HG03103 (cell line): ENCODE data around the gene SYDE2.
"Not testable (repeated sequence)": the region's sequence is repeated elsewhere in the genome, so short reads cannot be mapped to it uniquely, and the experiment has no call there.

Experiments used
- ATAC-seq: cut with Tn5 transposase; IDR thresholded peaks from one replicate; pipeline ENCODE4 v1.9.1; 2021; ENCODE audit warnings: low read depth; ENCODE audit not compliant: unreplicated experiment

The SYDE2 gene

DNA sequence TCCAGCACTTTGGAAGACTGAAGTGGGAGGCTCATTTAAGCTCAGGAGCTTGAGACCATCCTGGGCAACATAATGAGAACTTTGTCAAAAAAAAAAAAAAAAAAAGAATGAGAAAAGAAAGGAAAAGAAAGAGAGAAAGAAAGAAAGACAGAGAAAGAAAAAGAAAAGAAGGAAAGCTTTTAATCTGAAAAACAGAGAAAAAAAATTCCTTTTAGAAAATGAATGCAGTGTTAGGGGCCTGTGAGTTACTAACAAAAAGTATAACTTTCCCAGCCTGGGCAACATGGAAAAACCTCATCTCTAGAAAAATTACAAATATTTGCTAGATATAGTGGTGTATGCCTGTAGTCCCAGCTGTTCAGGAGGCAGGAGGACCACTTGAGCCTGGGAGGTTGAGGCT is 15.9 kb upstream of the SYDE2 start:
- no peak for ATAC-seq

DNA sequence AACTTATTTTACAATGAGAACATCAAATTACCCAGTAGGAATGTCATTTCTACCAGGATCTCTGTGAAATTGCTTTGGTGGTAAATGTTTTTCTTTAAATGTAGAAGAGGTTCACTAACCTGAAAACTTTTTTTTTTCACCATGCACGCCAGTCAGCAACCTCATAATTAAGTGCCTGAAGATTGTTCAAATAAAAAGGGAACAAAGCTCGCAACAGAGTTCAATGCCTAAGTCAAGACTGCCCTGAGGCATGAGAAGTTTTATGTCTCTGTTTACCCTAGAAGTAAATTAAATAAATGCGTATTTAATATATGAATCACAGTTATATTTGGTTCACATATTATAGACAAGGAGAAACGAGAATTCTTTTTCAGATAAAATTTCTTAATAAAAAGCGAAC is 13.8 kb upstream of the SYDE2 start:
- no peak for ATAC-seq

DNA sequence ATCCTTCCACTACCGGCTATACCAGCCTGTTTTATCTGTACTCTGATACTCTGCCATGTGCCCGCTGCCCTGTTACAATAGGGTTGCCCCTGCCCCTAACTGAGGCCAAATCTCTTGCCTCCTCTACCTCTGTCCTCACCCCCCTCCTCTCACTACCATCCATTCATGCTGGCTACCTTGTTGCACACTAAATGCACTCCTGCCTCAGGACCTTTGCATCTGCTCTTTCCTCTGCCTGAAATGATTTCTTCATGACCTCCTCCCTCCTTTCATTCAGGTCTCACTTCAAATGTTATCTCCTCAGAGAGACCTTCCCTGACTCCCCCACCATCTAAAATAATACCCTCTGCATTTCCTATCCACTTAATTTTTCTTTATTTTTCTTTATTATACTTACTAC is 7.7 kb upstream of the SYDE2 start:
- ATAC-seq = no peak

DNA sequence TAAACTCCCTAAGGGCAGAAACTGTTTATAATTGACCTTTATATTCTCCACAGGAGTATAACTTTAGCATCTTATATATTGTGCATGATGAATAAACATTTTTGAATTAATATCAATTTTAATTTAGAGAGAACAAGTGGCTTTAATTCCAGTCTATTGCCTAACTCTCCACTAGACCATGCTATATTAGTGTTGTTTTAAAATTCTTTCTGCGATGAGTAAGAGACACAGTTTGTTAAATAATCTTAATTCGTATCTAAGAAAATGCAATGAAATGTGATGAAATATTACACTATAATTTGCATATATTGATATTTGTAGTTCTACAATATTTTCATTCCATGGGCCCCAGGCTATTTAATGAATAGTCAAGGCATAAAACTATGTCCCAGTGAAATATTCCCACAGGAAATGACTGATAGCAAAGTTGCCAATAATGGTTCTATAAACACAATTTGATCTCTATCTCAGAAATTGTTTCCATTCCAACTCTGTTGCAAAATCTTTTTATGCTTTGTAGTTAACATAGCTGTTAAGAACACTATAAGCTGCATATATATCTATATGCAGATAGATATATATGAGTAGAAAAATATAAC is 2.9 kb upstream of the SYDE2 start:
- ATAC-seq = no peak

DNA sequence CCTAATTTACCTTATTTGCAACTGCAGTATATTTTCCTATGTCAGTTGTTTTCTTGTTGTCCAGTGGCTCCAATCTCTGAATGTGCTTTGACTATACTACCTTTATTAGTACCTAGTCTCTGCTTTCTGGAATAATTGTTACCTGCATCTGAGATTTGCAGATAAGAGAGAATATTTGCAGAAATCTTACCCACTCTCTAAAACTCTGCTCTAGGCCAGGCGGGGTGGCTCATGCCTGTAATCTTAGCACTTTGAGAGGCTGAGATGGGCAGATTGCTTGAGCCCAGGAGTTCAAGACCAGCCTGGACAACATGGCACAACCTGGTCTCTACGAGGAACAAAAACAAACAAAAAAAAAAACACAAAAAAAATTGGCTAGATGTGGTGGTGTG is 2.0 kb upstream of the SYDE2 start:
- no peak for ATAC-seq

DNA sequence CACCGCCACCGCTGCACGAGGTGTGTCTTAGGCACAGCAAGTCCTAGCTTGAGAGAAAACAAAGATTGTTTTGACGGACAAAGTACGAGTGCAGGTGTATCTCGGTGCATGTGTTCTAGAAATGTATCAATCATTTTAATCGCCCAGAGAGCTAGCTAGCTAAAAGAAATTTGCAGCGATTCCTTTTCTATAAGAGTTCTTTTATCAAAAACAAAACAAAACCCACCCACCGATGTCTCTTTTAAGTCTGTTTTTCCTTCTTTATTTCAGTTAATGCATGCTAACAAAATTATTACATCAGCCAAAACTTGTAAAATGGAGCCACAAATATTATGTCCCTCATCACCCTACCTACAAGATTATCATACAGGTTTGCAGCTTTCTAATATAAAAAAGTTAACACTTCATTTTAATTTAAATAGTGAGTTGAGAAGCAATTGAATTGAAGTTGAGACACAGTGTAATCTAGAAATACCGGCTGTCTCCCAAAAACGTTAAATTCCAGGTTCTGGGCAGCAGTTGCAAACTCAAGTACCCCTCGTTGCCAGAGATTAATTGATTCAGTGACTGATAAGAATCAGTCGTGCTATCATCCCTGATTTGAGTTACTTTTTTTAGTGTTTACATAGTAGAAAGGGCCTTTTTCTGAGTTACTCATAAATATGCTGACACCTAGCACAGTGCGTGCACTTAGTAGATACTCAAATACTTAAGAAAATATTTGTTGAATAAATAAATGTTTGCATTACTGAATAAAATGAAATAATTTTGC is 1.5 kb upstream of the SYDE2 start:
- ATAC-seq = no peak

DNA sequence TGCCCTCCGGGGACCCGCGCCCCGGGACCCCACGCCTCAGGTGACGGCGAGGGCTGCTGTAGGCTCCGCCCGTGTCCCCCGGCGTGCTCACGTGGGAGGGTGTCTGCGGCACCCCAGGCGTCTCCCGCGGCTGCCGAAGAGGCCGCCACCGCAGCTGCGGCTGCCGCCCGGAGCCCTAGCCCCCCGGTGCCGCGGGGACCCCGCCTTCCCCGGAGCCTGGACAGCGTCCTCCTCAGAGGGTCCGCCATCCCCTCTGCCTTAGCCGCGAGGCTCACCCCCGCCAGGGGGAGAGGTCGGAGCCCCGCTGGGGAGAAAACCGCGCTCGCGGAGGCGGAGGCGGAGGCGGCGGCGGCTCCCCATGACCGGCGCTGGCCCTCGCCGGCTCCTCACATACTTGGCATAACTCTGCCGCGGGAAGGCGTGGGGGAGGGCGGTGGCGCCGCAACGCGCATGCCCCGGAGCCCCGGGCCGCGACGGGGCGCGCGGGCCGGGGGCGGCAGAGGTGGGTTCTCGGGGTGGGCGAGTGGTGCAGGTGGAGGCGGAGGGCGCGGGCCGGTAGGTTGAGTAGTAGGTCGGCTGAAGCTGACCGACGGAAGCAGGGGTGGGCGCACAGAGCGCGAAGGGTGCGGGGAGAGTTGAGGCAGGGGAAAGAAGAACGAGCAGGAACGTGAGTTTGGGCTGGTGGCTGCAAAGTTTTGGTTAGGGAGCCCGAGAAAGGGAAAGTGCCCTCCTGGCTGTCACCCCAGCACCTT is 700 bp upstream of the SYDE2 start:
- ATAC-seq = peak; percentile 38

DNA sequence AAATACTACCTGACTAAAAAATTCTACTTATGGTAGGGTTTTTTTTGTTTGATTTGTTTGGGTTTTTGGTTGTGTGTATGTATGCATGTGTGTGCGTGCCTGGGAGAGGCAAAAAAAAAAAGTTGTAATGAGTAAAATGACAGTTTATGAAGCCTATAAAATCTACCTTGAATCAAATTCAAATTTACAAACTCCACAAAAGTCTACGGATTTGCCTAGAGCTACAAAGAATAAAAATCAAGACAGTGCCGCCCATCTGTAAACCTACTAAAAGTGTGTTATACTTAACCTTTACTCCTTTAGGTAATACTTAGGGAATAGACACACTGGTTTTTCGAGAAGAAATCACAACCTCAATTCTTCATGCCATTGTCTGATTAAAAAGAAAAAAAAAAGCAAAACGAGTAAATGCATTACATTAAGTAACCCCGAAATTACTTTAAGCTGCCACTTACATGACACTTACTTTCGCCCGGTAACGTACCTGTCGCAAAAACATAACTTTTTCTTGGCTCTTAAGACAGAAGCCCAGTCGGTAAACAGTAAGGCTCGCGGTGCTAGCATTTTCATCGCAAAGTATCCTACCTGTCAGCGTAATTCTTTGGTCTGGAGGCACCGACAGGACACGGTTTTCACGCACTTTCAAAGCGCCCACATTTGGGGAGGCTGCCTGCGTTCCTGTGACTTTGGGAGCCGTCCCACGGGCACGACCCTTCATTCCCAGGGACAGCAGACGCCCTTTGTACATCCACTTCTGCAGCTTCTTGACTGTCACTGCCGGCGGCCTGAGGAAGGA is 951 bp downstream of the SYDE2 start:
- no peak for ATAC-seq

DNA sequence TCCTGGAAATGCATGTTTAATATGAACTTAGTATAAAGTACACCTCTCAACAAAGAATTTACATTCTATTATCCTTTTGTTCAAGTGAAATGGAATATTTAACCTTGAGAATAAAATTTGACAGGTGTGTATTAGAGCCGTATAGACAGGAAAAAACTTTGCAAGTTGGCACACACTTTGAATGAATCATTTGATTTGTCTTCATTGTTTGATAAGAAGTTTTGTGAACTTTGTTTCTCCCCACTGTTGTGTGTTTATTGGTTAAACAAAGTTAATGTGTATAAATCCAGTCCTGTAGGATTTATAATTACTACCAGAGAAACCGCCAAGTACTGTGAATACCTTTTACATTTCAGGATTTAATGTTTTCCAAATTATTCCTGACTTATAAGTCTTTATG is 2.0 kb downstream of the SYDE2 start:
- ATAC-seq = no peak

DNA sequence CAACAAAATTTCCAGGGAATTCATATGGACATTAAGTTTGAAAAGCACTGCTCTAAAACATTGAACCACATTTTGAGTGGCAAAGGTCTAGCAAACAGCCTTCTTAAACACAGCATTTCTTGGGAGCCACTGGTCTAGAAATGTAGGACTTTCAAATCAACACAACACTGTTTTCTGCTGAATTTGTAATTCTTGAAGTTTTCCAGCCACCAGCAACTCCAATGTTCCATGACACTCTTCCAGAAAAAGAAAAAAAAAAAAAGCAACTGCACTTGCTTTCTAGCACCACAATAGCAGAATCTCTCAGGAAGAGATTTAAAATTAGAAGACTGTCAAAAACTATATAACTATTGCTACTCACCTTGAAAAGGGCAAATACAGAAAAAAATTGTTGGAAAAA is 4.5 kb downstream of the SYDE2 start:
- ATAC-seq = no peak

DNA sequence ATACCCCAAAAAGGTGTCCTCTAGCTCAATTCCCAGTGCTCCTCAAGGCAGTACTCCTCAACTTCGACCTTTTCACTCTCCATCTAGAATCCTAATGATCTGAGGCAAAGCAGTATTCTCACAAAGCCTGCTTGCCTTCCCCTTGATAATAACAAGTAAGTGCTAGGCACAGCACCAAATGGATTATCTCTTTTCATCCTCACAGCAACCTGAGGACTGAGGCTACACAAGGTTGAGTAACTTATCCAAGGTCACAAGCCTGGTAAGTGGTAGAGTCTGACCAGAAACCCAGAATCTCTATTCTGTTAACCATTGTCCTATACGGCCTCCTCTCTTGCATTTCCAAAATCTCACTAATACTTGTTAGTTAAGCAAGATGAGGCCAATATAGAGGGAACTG is 5.1 kb downstream of the SYDE2 start:
- ATAC-seq = no peak

DNA sequence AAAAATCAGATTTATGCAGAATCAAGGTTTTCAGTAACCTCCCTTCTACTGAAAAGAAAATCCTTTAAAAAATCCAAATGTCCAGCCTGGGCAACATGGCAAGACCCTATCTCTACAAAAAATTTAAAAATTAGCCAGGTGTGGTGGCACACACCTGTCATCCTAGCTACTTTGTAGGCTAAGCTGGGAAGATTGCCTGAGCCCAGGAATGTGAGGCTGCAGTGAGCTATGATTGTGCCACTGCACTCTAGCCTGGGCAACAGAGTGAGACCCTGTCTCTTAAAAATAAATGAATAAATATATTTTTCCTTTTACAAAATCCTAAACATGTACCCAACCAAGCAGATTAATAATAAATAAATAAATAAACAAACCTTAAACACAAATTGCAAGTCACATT is 8.7 kb downstream of the SYDE2 start:
- not testable (repeated sequence) for ATAC-seq

DNA sequence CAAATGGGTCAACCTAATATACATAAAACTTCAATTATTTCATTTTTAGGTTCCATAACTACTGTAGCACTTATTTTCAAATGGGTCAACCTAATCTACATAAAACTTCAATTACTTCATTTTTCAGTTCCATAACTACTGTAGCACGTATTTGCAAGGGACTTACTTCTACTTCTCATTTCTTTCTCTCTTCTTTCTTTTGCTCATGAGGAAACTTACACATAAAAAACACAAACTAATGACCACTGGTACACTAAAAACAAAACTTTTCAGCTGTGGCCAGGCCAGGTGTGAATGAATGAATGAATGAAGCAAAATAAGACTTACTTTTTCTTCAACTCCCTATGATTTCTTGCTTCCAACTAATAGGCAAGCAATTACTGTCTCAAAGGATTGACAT is 11.7 kb downstream of the SYDE2 start:
- no peak for ATAC-seq

DNA sequence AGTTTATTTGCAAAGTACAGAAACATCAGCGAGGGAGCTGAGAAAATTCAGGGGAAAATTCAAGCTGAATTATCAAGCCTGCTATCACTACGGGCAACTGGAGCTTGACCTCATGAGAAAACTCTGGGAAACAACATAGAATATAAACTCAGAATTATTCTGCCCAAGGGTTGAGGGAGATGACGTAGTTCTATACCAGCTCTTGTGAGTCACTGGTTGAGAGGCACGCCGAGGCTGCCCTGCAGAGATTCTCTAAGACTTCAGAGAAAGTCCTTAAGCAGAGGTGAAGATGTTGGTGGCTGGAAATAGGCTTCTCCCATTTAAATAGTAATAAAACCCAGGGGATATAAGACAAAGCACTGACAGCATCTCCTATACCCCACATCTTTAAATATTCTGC is 12.3 kb downstream of the SYDE2 start:
- no peak for ATAC-seq

DNA sequence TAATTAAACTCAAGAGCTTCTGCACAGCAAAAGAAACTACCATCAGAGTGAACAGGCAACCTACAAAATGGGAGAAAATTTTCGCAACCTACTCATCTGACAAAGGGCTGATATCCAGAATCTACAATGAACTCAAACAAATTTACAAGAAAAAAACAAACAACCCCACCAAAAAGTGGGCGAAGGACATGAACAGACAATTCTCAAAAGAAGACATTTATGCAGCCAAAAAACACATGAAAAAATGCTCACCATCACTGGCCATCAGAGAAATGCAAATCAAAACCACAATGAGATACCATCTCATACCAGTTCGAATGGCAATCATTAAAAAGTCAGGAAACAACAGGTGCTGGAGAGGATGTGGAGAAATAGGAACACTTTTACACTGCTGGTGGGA is 13.8 kb downstream of the SYDE2 start:
- not testable (repeated sequence) for ATAC-seq

DNA sequence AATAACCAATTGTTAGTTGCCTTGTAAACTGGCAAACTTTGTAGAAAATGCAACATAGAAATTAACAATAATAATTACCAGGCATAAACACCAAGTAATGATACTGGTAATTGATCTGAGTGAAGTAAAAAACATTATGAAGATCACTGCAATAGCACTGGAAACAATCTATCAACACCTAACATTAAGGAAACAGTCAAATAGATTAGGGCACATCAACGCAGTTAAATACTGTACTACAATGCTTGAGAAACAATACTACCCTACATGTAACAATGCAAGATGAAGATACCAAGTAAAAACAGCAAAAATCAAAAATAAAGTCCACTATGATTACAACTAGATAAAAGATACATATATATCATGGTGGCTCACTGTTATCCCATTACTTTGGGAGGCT is 16.6 kb downstream of the SYDE2 start:
- ATAC-seq = no peak

DNA sequence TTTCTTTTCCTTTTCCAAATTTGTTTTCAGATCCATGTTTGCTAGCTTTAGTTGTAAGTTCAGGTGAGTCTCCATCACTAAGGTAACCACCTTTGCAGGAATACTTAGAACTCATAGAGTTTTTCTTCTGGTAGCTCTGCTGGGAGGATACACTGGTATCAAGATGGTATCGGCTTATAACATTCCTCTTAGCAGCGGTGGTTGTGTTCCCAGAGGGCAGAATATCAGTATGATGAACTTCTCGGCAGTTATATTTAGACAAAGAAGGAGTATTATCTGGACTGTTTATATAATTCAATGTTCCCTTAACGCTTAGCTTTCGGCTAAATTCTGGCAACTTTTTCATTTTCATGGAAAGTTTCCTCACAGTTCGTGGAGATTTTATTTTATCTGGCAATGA is 18.1 kb downstream of the SYDE2 start:
- no peak for ATAC-seq

DNA sequence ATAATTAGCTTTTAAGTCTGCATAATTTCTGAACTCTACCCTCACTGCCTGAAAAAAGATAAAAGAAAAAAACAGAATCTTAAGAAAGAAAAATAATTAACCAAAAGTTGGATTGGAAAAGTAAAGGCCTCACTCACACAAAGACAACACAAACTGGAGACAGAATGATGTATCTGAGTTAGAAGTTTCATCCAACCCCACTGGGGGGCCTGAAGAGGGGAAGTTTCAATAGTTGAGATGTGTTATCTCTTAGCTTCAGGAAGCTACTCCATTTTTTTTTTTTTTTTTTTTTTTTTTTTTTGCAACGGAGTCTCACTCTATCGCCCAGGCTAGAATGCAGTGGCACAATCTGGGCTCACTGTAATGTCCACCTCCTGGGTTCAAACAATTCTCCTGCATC is 19.9 kb downstream of the SYDE2 start:
- ATAC-seq = no peak

DNA sequence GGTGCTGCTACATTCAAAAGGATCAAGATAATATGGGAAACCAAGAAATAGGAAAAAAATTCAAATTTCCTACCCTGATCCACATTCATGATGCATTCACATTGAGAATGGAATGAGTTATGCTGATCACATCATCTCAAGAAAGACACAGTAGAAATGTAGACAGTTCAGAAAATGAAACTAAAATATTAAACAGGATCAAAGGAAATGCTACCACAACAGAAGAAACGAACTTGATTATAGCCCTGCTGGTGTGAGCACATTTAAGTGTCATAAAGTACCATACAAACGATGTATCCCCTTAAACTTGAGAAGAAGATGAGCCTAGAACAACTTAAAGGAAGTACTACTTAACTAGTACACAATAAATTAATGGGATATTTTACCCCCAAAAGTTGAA is 21.3 kb downstream of the SYDE2 start:
- no peak for ATAC-seq

DNA sequence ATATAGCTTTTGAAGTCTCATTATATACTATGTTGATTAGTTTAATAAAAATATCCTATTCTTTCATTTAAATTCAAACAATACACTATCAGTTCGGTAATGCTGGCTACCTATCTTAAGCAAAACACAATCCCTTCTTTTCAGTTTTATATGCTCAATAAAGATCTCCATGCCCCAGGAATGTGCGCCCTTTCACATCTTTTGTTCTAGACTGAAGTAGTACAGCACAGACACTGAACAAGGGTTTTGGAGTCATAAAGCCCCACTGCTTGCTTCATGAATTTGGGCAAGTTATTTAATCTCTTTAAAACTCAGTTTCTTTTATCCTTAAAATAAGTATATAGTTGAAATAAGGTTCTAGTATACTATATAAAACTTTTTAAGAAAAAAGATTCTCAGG is 22.4 kb downstream of the SYDE2 start:
- ATAC-seq = no peak

DNA sequence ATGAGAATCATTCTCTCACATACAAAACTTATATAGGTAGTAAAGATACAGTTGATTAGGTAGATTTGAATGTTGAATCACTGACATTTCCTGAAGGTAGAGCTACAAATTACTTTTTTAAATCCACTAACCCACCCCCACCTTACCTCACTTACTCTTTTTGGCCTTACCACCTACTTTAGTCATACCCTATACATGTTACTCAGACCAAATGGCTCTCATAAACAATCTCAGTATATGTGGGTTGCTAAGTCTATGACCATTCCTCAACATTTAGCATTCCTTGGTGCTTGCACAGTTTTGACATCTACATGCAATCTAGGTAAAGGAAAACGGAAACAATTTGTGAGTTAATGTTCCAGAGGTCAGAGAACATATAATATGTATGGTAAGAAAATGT is 26.3 kb downstream of the SYDE2 start:
- no peak for ATAC-seq
